ENCODE measurements around the gene UBE2J2.

DNA sequence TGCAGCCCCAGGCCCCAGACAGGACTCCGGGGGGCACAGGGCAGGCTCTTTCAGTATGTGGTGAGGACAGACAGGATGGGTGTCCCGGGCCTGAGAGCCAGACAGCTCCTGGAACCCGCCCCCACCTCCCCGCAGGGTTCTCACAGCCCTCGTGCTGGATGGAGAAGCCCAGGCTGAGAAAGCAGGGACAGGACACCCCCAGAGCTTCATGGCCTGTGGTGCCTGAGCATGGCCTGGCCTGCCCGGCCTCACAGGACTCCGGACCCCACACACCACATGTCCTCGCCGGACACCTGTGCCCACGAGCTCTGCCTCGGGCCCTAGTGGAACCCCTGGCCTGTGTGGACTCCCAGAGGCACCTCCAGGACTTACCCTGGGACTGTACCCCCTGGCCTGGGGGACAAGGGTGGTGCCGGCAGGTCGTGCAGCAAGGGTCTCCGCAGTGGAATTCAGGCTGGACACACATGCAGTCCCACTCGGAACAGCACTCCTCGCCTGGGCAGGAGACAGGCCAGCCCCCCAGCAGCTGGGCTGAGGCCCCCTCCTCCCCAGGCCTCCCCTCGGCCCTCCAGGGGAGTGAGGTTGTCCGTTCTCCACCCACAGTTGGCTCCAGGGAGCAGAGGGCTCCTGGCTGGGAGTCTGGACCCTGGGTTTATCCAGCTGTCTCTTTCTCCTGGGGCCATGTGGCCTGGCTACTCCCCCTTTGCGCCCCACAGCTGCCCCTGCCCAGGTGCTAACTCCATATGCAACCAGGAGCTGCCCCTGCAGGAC lies 68.5 kb downstream of the UBE2J2 start:
- TF ChIP-seq SP1 (IDR thresholded peaks at IDR 0.05; ENCODE audit: low read depth, low read length) (no peak), EP300 (IDR thresholded peaks at IDR 0.05; ENCODE audit: borderline replicate concordance in 1 of 2, low read depth in 2 of 2, low read length in 2 of 2) (no peak), EZH2 (IDR thresholded peaks at IDR 0.05; ENCODE audit: low read depth, low read length, severe bottlenecking) (no peak), EGR1 (IDR thresholded peaks at IDR 0.05; ENCODE audit: borderline replicate concordance, low read depth, low read length) (no peak), JUND (IDR thresholded peaks at IDR 0.05; ENCODE audit: low read length) (no peak)
- TF ChIP-seq, protein P1, sequence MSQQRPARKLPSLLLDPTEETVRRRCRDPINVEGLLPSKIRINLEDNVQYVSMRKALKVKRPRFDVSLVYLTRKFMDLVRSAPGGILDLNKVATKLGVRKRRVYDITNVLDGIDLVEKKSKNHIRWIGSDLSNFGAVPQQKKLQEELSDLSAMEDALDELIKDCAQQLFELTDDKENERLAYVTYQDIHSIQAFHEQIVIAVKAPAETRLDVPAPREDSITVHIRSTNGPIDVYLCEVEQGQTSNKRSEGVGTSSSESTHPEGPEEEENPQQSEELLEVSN (IDR thresholded peaks at IDR 0.05) = no peak
- TF ChIP-seq, protein P2, sequence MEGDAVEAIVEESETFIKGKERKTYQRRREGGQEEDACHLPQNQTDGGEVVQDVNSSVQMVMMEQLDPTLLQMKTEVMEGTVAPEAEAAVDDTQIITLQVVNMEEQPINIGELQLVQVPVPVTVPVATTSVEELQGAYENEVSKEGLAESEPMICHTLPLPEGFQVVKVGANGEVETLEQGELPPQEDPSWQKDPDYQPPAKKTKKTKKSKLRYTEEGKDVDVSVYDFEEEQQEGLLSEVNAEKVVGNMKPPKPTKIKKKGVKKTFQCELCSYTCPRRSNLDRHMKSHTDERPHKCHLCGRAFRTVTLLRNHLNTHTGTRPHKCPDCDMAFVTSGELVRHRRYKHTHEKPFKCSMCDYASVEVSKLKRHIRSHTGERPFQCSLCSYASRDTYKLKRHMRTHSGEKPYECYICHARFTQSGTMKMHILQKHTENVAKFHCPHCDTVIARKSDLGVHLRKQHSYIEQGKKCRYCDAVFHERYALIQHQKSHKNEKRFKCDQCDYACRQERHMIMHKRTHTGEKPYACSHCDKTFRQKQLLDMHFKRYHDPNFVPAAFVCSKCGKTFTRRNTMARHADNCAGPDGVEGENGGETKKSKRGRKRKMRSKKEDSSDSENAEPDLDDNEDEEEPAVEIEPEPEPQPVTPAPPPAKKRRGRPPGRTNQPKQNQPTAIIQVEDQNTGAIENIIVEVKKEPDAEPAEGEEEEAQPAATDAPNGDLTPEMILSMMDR (IDR thresholded peaks at IDR 0.05; ENCODE audit: control extremely low read depth in 1 of 3, insufficient read depth in 1 of 3, low read depth in 1 of 3, low read length in 3 of 3) = no peak

Measured in H1 (cell line).